Vagina (tissue), 2 donors: ENCODE results near the gene PKD1L1.
"Not testable (repeated sequence)": the region's sequence is repeated elsewhere in the genome, so short reads cannot be mapped to it uniquely, and the experiment has no call there.

Source experiments
- POLR2A ChIP-seq, 2 donors: fragments of 450-650 bp; IDR thresholded peaks; one replicate each; pipeline ENCODE4 v1.6.1; 2017; ENCODE audit warnings: antibody characterized with exemption in 2 of 2, mild to moderate bottlenecking in 2 of 2, moderate library complexity in 2 of 2
- POLR2AphosphoS5 ChIP-seq, 2 donors: sonication (generic); formaldehyde crosslinking; IDR thresholded peaks; one replicate each; pipeline ENCODE4 v1.9.0; 2017; ENCODE audit warnings: antibody characterized with exemption in 2 of 2, mild to moderate bottlenecking in 2 of 2, low read depth in 1 of 2; ENCODE audit not compliant: insufficient read depth in 1 of 2
- TF ChIP-seq, protein P1 (sequence below), 3 experiments: fragments of 450-650 bp in 2 of 3; fragments of 200-600 bp in 1 of 3; sonication (generic) in 1 of 3; IDR thresholded peaks; one replicate each; pipeline ENCODE4 v1.5.1; 2017 to 2019; ENCODE audit warnings: antibody characterized with exemption in 3 of 3, mild to moderate bottlenecking in 2 of 3, moderate library complexity in 2 of 3

DNA sequence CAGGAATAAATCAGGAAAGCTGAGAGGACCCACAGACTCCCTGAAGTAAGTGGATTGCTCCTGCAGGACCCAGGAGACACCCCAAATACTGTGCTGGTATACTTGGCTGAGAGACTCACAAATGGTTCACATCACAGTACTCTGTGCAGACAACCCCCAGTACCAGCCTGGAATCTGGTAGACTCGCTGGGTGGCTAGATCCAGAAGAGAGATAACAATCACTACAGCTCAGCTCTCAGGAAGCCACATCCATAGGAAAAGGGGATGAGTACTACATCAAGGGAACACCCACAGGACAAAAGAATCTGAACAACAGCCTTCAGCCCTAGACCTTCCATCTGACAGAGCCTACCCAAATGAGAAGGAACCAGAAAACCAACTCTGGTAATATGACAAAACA is 31.8 kb downstream of the PKD1L1 start:
- TF ChIP-seq, protein P1, sequence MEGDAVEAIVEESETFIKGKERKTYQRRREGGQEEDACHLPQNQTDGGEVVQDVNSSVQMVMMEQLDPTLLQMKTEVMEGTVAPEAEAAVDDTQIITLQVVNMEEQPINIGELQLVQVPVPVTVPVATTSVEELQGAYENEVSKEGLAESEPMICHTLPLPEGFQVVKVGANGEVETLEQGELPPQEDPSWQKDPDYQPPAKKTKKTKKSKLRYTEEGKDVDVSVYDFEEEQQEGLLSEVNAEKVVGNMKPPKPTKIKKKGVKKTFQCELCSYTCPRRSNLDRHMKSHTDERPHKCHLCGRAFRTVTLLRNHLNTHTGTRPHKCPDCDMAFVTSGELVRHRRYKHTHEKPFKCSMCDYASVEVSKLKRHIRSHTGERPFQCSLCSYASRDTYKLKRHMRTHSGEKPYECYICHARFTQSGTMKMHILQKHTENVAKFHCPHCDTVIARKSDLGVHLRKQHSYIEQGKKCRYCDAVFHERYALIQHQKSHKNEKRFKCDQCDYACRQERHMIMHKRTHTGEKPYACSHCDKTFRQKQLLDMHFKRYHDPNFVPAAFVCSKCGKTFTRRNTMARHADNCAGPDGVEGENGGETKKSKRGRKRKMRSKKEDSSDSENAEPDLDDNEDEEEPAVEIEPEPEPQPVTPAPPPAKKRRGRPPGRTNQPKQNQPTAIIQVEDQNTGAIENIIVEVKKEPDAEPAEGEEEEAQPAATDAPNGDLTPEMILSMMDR (IDR thresholded peaks at IDR 0.05): not testable (repeated sequence)
- not testable (repeated sequence) for TF ChIP-seq POLR2A (IDR thresholded peaks at IDR 0.05); POLR2AphosphoS5 (IDR thresholded peaks at IDR 0.05; ENCODE audit: insufficient read depth in 1 of 2, low read depth in 1 of 2)
